Lower leg skin (tissue), 4 donors: ENCODE measurements around the gene APBA2. TPM values are rescaled to one million over a fixed set of nuclear protein-coding genes. Genes with fewer than 3 reads are reported as not detected.

Experiments
- DNase-seq, 2 donors: peaks; one replicate each; pipeline ENCODE4 v3.0.0-alpha.2; 2019; ENCODE audit warnings: low spot score in 2 of 2
- H3K4me3 ChIP-seq: fragments of 200-600 bp; sonication (generic); 2 replicates; pipeline ENCODE4 v1.5.1; 2017; ENCODE audit warnings: mild to moderate bottlenecking, low read depth; ENCODE audit not compliant: poor library complexity, severe bottlenecking
- POLR2A ChIP-seq, 2 donors: fragments of 450-650 bp; IDR thresholded peaks; one replicate each; pipeline ENCODE4 v1.6.1; 2016 to 2017; ENCODE audit warnings: antibody characterized with exemption in 2 of 2, mild to moderate bottlenecking in 1 of 2, moderate library complexity in 1 of 2
- WGBS, 2 donors: methylation state at CpG; one replicate each; pipeline ENCODE4 v1.1.5; 2018; 5-methylcytosine and 5-hydroxymethylcytosine counted together
- intact Hi-C: fragments of 100-400 bp; cut with DNase I; formaldehyde crosslinking; loops from one replicate; pipeline ENCODE4 v1.15.0; 2023; ENCODE audit warnings: low total_unique reads
- total RNA-seq, 4 donors: library from RNA; depleted of rRNA; stranded (reverse); fragments of >200 nt; gene quantifications; one replicate each; pipeline ENCODE4 v1.1.0, GENCODE V29; 2016
- TF ChIP-seq, protein P1 (sequence below), 3 donors: fragments of 450-650 bp; IDR thresholded peaks; one replicate each; pipeline ENCODE4 v1.5.1; 2016; ENCODE audit warnings: antibody characterized with exemption in 3 of 3, mild to moderate bottlenecking in 3 of 3, moderate library complexity in 2 of 3

Gene APBA2
- total RNA-seq, 4 donors from 2014 or later: 0.80 to 1.9 (median 1.6) TPM

DNA sequence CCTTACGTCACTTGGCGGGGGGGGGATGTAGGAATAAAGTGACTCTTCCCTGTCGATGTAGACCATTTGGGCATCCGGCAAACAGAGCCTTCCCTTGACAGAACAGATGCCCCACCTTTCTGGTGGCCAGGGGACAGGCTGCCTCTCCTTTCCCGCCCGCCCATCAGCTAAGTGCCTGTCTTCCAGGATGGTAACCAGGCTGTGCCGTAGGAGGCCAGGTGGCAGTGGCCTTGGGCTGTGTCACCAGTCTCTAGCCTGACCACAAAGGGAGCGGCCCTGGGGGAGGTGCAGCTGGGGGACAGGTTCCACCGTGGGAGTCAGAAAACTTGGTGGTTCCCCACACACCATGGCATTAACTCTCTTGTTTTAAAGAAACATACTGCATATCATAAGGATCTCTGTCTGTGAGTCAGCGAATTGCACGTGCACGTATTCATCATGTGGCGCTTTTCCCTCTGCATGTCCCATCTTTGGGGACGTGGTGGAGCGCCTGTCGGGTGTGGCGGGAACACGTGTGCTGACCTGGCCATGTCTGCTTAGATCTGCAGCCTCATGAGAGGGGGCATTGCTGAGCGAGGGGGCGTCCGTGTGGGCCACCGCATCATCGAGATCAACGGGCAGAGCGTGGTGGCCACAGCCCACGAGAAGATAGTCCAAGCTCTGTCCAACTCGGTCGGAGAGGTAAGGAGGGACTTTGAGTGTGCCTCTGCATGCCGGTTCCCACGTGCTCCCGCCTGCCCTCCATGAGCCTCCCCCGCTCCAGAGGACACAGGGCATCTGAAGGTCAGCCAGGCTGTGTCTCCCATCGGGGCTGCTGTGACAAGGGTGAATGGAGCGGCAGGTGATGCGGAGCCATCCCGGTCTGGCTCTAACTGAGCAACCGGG is 227.8 kb downstream of the APBA2 start:
- no peak for DNase-seq
- TF ChIP-seq, protein P1, sequence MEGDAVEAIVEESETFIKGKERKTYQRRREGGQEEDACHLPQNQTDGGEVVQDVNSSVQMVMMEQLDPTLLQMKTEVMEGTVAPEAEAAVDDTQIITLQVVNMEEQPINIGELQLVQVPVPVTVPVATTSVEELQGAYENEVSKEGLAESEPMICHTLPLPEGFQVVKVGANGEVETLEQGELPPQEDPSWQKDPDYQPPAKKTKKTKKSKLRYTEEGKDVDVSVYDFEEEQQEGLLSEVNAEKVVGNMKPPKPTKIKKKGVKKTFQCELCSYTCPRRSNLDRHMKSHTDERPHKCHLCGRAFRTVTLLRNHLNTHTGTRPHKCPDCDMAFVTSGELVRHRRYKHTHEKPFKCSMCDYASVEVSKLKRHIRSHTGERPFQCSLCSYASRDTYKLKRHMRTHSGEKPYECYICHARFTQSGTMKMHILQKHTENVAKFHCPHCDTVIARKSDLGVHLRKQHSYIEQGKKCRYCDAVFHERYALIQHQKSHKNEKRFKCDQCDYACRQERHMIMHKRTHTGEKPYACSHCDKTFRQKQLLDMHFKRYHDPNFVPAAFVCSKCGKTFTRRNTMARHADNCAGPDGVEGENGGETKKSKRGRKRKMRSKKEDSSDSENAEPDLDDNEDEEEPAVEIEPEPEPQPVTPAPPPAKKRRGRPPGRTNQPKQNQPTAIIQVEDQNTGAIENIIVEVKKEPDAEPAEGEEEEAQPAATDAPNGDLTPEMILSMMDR (IDR thresholded peaks at IDR 0.05): no peak
- TF ChIP-seq POLR2A (IDR thresholded peaks at IDR 0.05): no peak
- intact Hi-C loops: no loop called here
- WGBS, 2 donors: 86 to 87% methylated on average over 34 to 37 of the region's 37 CpGs
- no peak overlapping the region for H3K4me3 ChIP-seq

DNA sequence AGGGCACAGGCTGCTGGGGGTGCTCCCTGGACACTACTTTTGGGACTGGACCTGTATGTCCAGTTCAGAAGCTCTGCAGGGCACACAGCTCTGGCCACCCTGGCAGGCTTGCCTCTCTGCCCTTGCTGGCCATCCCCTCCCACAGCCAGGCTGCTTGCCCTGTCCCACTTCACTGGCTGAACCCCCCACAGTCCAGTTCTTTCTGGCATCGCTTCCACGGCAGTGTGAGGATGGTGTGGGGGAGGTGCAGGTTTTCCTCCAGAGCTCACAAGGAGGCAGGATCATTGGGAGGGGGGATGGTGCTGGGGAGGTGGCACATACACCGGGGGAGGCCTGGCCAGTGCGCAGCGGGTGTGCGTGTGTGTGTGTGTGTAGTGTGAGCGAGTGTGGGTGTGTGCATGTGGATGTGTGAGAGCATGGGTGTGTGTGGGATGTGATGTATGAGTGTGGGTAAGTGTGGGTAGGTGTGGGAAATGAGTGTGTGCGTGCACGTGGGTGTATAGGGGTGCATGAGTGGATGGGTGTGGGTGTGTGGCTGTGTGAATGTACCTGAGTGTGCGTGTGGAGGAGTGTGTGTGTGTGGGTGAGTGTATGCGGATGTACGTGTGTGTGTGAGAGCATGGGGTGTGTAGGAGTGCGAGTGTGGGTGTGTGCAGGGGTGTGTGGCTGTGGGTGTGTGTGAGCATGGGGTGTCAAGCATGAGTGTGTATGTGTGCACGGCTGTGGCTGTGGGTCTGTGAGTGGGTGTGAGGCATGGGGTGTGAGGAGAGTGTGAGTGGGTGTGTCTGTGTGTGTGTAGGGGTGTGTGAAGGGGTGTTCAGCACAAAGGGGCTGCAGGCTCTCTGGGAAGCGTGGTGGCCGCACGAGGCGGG is 228.7 kb downstream of the APBA2 start:
- TF ChIP-seq POLR2A (IDR thresholded peaks at IDR 0.05): no peak
- H3K4me3 ChIP-seq: no peak overlapping the region
- WGBS, 2 donors: 51 to 57% methylated on average over 18 of the region's 18 CpGs
- intact Hi-C loops: no loop called here
- no peak for DNase-seq

DNA sequence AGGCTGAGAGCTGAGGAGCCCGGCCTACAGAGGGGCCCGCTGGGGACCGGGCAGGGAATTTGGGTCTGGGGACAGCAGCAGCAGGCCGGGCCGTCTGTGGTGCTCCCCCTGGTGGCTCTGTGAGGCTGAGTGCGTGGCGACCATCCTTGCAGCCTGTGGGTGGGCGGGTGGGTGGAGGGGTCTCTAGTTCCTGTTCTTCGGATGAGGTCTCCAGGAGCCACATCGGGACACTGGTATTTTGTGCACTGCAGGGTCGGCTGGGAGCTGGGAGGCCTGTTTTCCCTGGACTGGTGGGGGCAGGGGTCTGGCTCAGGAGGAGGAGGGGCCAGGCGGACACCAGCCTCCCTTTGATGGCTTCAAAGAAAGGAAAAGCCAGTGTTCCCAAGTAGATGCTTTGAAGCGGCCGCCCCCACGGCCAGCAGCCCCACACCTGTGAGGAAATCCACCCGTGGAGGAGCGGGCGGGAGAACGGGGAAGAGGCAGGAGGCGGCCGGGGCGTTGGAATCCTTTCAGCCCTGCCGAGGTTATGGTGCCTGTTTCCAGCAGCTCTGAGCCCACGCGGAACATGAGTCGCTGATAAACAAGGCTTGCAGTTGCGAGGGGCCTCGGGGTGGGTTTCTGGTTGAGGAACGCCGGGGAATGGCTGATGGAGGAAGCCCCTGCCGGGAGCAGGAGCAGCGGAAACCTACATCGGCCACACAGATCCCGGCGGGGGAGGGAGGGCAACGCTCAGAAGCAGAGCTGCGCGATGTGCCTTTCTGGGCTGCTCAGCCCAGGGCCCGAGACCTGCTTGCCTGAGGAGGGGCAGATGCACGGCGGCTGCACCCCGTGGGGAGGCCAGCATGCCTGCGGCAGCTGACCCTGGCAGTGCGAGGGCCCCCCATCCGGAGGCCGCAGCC is 229.6 kb downstream of the APBA2 start:
- intact Hi-C loops: no loop called here
- H3K4me3 ChIP-seq: no peak overlapping the region
- 6 to 11% methylated on average over 38 to 45 of the region's 46 CpGs for WGBS, 2 donors
- TF ChIP-seq, protein P1 (IDR thresholded peaks at IDR 0.05): no peak
- no peak for TF ChIP-seq POLR2A (IDR thresholded peaks at IDR 0.05)
- no peak for DNase-seq

DNA sequence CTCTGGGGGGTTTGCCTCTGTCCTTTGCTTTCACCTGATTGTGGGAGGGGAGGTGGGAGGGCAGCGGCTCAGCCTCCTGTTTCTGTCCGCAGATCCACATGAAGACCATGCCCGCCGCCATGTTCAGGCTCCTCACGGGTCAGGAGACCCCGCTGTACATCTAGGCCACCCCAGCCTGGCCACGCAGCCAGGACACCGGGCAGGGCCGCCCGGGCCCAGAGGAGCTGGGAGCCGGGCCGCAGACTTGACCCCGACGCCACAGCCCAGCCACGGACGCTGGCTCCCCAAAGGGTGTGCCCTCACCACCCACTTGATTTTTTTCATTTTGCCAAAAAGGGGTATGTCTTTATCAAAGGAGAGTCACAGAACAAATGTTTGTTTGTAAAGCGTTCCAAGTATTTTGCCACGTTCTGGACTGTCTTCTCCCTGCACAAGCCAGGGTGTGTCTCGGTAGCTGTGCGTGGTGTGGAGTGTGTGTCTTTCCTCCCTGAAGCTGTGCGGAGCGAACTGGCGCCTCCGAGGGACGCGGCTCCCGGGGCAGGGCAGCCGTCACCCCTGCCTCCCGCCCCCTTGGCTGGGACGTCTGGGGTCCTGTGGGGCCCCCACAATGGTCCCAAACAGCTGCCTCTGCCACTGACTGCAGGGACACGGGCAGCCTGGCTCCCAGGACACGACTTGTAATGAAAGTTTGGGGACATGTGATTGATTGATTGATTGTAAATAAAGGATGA is 231.4 kb downstream of the APBA2 start:
- no peak overlapping the region for H3K4me3 ChIP-seq
- DNase-seq: no peak
- TF ChIP-seq POLR2A (IDR thresholded peaks at IDR 0.05): no peak
- TF ChIP-seq, protein P1 (IDR thresholded peaks at IDR 0.05): no peak
- 84 to 85% methylated on average over 32 of the region's 32 CpGs for WGBS, 2 donors
- intact Hi-C loops: no loop called here

DNA sequence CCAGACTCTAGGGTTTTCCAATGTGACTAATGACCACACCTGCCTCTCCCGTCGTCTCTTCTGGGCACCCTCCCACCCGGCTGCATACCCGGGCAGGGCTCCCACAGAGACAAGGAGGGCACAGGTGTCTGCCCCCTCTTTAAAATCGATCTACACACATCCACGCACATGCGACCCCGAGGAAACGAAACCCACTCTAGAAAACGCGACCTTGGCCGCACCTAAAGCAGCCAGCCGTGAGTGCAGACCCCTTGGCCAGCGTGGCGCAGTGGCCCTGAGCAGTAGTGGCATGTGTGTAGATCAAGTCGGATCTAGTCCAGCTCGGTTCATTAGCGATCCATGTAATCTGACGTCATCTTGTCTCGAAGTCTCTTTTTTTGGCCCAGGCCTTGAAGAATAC is 232.0 kb downstream of the APBA2 start:
- WGBS, 2 donors: 80 to 83% methylated on average over 20 of the region's 20 CpGs
- intact Hi-C loops: no loop called here
- TF ChIP-seq, protein P1 (IDR thresholded peaks at IDR 0.05): no peak
- no peak for TF ChIP-seq POLR2A (IDR thresholded peaks at IDR 0.05)
- no peak overlapping the region for H3K4me3 ChIP-seq
- no peak for DNase-seq
